PC-3 (cell line): ENCODE data around the gene ETV3.

Experiments used
- EZH2 ChIP-seq: fragments of 300-600 bp; sonication (generic); IDR thresholded peaks from one replicate; pipeline ENCODE4 v1.6.1; 2017; ENCODE audit warnings: antibody characterized with exemption, mild to moderate bottlenecking, low read length; ENCODE audit not compliant: unreplicated experiment
- TF ChIP-seq, protein P1 (sequence below): fragments of 300-600 bp; sonication (generic); conservative IDR thresholded peaks from 2 replicates; pipeline ENCODE4 v1.5.1; 2017; ENCODE audit warnings: antibody characterized with exemption, low read depth, mild to moderate bottlenecking, low read length

DNA sequence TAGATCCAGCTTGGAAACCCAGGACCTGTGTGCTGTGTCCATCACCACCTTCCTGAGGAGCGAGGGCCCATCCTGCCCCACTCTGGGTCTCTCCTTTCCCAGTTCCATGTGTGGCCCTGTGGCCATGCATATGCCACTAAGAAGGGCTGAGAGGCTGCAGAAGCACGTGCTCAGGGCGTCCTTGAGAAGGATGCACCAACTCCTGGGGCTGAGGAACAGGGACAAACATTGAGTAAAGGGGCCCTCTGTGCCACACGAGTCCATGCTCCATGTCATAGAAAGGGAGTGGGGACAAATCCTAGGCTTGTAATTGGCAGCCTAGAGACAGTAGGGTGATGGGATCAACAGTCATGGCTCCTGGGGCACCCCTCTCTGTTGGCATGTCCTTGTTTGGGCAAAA lies 47.0 kb downstream of the ETV3 start:
- TF ChIP-seq, protein P1, sequence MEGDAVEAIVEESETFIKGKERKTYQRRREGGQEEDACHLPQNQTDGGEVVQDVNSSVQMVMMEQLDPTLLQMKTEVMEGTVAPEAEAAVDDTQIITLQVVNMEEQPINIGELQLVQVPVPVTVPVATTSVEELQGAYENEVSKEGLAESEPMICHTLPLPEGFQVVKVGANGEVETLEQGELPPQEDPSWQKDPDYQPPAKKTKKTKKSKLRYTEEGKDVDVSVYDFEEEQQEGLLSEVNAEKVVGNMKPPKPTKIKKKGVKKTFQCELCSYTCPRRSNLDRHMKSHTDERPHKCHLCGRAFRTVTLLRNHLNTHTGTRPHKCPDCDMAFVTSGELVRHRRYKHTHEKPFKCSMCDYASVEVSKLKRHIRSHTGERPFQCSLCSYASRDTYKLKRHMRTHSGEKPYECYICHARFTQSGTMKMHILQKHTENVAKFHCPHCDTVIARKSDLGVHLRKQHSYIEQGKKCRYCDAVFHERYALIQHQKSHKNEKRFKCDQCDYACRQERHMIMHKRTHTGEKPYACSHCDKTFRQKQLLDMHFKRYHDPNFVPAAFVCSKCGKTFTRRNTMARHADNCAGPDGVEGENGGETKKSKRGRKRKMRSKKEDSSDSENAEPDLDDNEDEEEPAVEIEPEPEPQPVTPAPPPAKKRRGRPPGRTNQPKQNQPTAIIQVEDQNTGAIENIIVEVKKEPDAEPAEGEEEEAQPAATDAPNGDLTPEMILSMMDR, result no peak
- TF ChIP-seq EZH2, result no peak
